ENCODE measurements around the gene STMP1. TPM values are rescaled to one million over a fixed set of nuclear protein-coding genes. Genes with fewer than 3 reads are reported as not detected.

Gene STMP1
- total RNA-seq, 1 donor from 2014 or later: 29.7 TPM

DNA sequence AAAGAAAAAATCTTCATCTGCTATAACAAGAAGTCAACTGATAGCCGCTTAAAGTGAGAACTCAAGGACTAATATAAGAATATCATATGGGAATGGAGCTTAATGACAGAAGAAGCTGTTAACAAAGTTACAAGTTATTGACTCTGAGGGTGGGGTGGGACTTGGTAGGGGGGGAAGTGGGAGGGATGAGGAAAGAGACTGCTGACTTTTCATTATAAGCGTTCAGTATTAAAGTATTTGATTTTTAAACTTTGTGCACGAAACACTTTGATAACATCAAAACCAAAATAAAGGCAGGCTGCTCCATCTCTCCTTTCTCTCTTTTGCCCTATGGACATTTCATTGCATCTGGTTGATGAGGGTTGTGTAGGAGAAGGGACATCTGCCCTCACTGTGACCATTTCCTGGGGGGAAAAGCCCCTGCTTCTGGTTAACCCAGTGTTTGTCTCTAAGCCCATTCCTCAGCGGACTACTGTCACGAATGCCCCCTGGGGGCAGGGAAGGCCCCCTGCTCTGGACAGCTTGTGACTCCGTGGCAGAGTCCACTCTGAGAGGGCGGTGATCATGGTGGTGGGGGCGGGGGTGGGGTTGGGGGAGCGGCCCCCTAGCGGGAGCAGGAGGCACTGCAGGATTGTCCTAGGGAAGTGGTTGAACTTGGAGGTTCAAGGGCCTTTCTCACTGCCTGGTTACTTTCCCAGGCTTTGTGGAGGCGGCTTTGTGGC lies 48.3 kb downstream of the STMP1 start:
- TF ChIP-seq, protein P1, sequence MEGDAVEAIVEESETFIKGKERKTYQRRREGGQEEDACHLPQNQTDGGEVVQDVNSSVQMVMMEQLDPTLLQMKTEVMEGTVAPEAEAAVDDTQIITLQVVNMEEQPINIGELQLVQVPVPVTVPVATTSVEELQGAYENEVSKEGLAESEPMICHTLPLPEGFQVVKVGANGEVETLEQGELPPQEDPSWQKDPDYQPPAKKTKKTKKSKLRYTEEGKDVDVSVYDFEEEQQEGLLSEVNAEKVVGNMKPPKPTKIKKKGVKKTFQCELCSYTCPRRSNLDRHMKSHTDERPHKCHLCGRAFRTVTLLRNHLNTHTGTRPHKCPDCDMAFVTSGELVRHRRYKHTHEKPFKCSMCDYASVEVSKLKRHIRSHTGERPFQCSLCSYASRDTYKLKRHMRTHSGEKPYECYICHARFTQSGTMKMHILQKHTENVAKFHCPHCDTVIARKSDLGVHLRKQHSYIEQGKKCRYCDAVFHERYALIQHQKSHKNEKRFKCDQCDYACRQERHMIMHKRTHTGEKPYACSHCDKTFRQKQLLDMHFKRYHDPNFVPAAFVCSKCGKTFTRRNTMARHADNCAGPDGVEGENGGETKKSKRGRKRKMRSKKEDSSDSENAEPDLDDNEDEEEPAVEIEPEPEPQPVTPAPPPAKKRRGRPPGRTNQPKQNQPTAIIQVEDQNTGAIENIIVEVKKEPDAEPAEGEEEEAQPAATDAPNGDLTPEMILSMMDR (IDR thresholded peaks at IDR 0.05; ENCODE audit: insufficient read depth, low read depth, low read length): peak; percentile 25
- no peak for TF ChIP-seq EZH2 (IDR thresholded peaks at IDR 0.05; ENCODE audit: insufficient read depth, low read length)
- no peaks in the 10 kb centered on the region for H3K36me3 Mint-ChIP-seq (ENCODE audit: low read depth, unreplicated experiment)
- H3K36me3 ChIP-seq (ENCODE audit: insufficient read depth, low read length): no peaks in the 10 kb centered on the region
- H3K9me3 ChIP-seq (ENCODE audit: insufficient read depth, low read depth, low read length): no peaks in the 10 kb centered on the region
- no peaks in the 10 kb centered on the region for H3K27me3 ChIP-seq (ENCODE audit: insufficient read depth, low read length)
- H4K20me1 ChIP-seq (ENCODE audit: insufficient read depth, low read length): no peaks in the 10 kb centered on the region
- H3K27me3 Mint-ChIP-seq (ENCODE audit: low read depth, unreplicated experiment): no peaks in the 10 kb centered on the region
- H3K4me3 Mint-ChIP-seq (ENCODE audit: unreplicated experiment): no peak overlapping the region
- H3K79me2 ChIP-seq (ENCODE audit: insufficient read depth, low read length): no peaks in the 10 kb centered on the region
- H3K4me1 ChIP-seq (ENCODE audit: insufficient read depth, low read length): peaks cover 19% of the 10 kb centered on the region
- DNase-seq (ENCODE audit: low read depth) (no peak), FAIRE-seq (no peak)
- H3K4me1 Mint-ChIP-seq (ENCODE audit: low read depth, unreplicated experiment): peaks cover 15% of the 10 kb centered on the region
- H3K9me3 Mint-ChIP-seq (ENCODE audit: unreplicated experiment): no peaks in the 10 kb centered on the region
- H3K4me2 ChIP-seq (ENCODE audit: low read length): no peak overlapping the region
- no peak overlapping the region for H3K27ac Mint-ChIP-seq (ENCODE audit: unreplicated experiment)
- H3K9ac ChIP-seq (ENCODE audit: low read length): no peak overlapping the region
- no peak overlapping the region for H3K4me3 ChIP-seq (ENCODE audit: insufficient read depth, low read depth, low read length)
- no peak overlapping the region for H3K27ac ChIP-seq (ENCODE audit: low read depth, low read length)
- H2AFZ ChIP-seq (ENCODE audit: low read depth, low read length): no peak overlapping the region

- Histone ChIP-seq H3K27ac (ENCODE audit: low read depth, low read length) (no peak overlapping the region), H3K79me2 (ENCODE audit: insufficient read depth, low read length) (no peaks in the 10 kb centered on the region), H3K27me3 (ENCODE audit: insufficient read depth, low read length) (no peaks in the 10 kb centered on the region), H3K4me3 (ENCODE audit: insufficient read depth, low read depth, low read length) (no peak overlapping the region), H2AFZ (ENCODE audit: low read depth, low read length) (no peak overlapping the region), H3K4me1 (ENCODE audit: insufficient read depth, low read length) (peaks cover 23% of the 10 kb centered on the region), H3K36me3 (ENCODE audit: insufficient read depth, low read length) (no peaks in the 10 kb centered on the region), H4K20me1 (ENCODE audit: insufficient read depth, low read length) (no peaks in the 10 kb centered on the region), H3K4me2 (ENCODE audit: low read length) (no peak overlapping the region), H3K9ac (ENCODE audit: low read length) (no peak overlapping the region), H3K9me3 (ENCODE audit: insufficient read depth, low read depth, low read length) (no peaks in the 10 kb centered on the region)
- H3K27me3 Mint-ChIP-seq (ENCODE audit: low read depth, unreplicated experiment): no peaks in the 10 kb centered on the region
- TF ChIP-seq, protein P1 (IDR thresholded peaks at IDR 0.05; ENCODE audit: insufficient read depth, low read depth, low read length): no peak
- TF ChIP-seq EZH2 (IDR thresholded peaks at IDR 0.05; ENCODE audit: insufficient read depth, low read length): no peak
- no peak overlapping the region for H3K4me3 Mint-ChIP-seq (ENCODE audit: unreplicated experiment)
- H3K9me3 Mint-ChIP-seq (ENCODE audit: unreplicated experiment): no peaks in the 10 kb centered on the region
- no peak overlapping the region for H3K27ac Mint-ChIP-seq (ENCODE audit: unreplicated experiment)
- FAIRE-seq: no peak
- H3K36me3 Mint-ChIP-seq (ENCODE audit: low read depth, unreplicated experiment): no peaks in the 10 kb centered on the region
- H3K4me1 Mint-ChIP-seq (ENCODE audit: low read depth, unreplicated experiment): peaks cover 15% of the 10 kb centered on the region
- DNase-seq (ENCODE audit: low read depth): no peak
These were observed 48.8 kb downstream of the STMP1 start for GRCh38 chr7:135711139-135711469.

DNA sequence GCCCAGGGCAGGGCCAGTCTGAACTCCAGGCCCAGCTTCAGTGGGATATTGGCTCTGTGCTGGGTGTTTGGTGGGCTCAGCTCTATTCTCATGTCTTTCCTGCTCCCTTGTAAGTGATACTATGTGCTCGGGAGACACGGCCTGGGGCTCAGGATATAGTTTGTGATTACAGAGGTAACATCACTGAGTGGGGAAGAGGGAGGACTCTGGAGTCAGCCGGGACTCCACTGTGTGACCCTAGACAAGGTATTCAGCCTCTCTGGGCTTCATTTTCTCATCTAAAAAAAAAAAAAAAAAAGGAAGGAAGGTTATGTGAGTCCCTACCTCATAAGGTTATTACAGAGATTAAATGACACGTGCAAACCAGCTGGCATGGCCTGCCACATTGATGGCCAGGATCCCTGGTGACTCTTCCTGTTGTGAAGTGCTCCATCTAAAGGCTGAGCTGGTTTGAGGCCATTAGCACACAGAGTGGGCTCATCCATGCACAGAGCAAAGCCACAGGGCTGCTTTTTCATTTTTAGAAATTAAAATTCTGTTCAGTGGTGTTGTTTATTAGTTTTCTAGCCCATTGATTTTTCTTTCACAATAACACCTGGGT lies 50.0 kb downstream of the STMP1 start:
- Mint-ChIP-seq H3K36me3 (ENCODE audit: low read depth, unreplicated experiment) (no peaks in the 10 kb centered on the region), H3K4me1 (ENCODE audit: low read depth, unreplicated experiment) (peaks cover 17% of the 10 kb centered on the region), H3K9me3 (ENCODE audit: unreplicated experiment) (no peaks in the 10 kb centered on the region), H3K4me3 (ENCODE audit: unreplicated experiment) (no peak overlapping the region), H3K27ac (ENCODE audit: unreplicated experiment) (no peak overlapping the region), H3K27me3 (ENCODE audit: low read depth, unreplicated experiment) (no peaks in the 10 kb centered on the region)
- H4K20me1 ChIP-seq (ENCODE audit: insufficient read depth, low read length): no peaks in the 10 kb centered on the region
- no peak overlapping the region for H3K4me2 ChIP-seq (ENCODE audit: low read length)
- no peak overlapping the region for H3K4me3 ChIP-seq (ENCODE audit: insufficient read depth, low read depth, low read length)
- H3K36me3 ChIP-seq (ENCODE audit: insufficient read depth, low read length): no peaks in the 10 kb centered on the region
- no peaks in the 10 kb centered on the region for H3K9me3 ChIP-seq (ENCODE audit: insufficient read depth, low read depth, low read length)
- TF ChIP-seq EZH2 (IDR thresholded peaks at IDR 0.05; ENCODE audit: insufficient read depth, low read length): no peak
- TF ChIP-seq, protein P1 (IDR thresholded peaks at IDR 0.05; ENCODE audit: insufficient read depth, low read depth, low read length): no peak
- no peak overlapping the region for H3K9ac ChIP-seq (ENCODE audit: low read length)
- H3K4me1 ChIP-seq (ENCODE audit: insufficient read depth, low read length): peaks cover 31% of the 10 kb centered on the region
- H2AFZ ChIP-seq (ENCODE audit: low read depth, low read length): no peak overlapping the region
- FAIRE-seq: no peak
- H3K27me3 ChIP-seq (ENCODE audit: insufficient read depth, low read length): no peaks in the 10 kb centered on the region
- no peak overlapping the region for H3K27ac ChIP-seq (ENCODE audit: low read depth, low read length)
- no peak for DNase-seq (ENCODE audit: low read depth)
- no peaks in the 10 kb centered on the region for H3K79me2 ChIP-seq (ENCODE audit: insufficient read depth, low read length)

Data from astrocyte (in vitro differentiated cells and primary cell).